Right cardiac atrium (tissue), 5 donors: ENCODE results near the gene CYP1A1. TPM values are rescaled to one million over a fixed set of nuclear protein-coding genes. Genes with fewer than 3 reads are reported as not detected.

Experiments
- ATAC-seq, 2 donors: fragments of 200-7000 bp; cut with Tn5 transposase; one replicate each; pipeline versions ENCODE4 v1.8.0 to v1.9.1; 2020; ENCODE audit warnings: moderate library complexity in 2 of 2, mild to moderate bottlenecking in 1 of 2
- DNase-seq, 3 donors: peaks; one replicate each; pipeline ENCODE4 v3.0.0-alpha.2; 2020
- H3K27ac ChIP-seq: one replicate; pipeline ENCODE4 v1.5.1; 2013; ENCODE audit warnings: mild to moderate bottlenecking, low read length, control low read depth, moderate library complexity
- H3K27me3 ChIP-seq: one replicate; pipeline ENCODE4 v1.6.1; 2013; ENCODE audit not compliant: control insufficient read depth, insufficient read depth
- H3K4me1 ChIP-seq: one replicate; pipeline ENCODE4 v1.6.1; 2013; ENCODE audit warnings: low read length; ENCODE audit not compliant: control insufficient read depth, insufficient read depth
- H3K4me3 ChIP-seq: one replicate; pipeline ENCODE4 v1.5.1; 2013; ENCODE audit warnings: low read length, control low read depth
- H3K9me3 ChIP-seq: one replicate; pipeline ENCODE4 v1.6.1; 2013; ENCODE audit warnings: low read length; ENCODE audit not compliant: control insufficient read depth
- WGBS: extraction: QIAGEN DNeasy Blood & Tissue Kit; methylation state at CpG from one replicate; pipeline ENCODE4 v1.1.7; 2013; 5-methylcytosine and 5-hydroxymethylcytosine counted together
- intact Hi-C, 4 donors: fragments of 100-400 bp; cut with DNase I; formaldehyde crosslinking; loops; one replicate each; pipeline versions ENCODE4 v1.11.0 to v1.14.0; 2022 to 2023
- polyA plus RNA-seq: library from polyadenylated mRNA; stranded (reverse); fragments of 200-250 nt; gene quantifications from one replicate; pipeline ENCODE4 v1.2.3, GENCODE V29; 2013
- total RNA-seq, 4 donors: library from RNA; stranded (reverse); fragmentation: NEBNext Ultra II Directional; extraction: Animal tissue kit (Norgen Biotek cat#: 25700); gene quantifications; one replicate each; pipeline ENCODE4 v1.2.1, GENCODE V29; 2021
- donor health status: healthy with polysubstance abuse.
- donor health status: DM: no; HTN: yes; CAD: no.
- donor health status: DM: no; HTN: no; CAD: no.
- donor health status: DM: no; HTN: yes; CAD: no; lungs with severe emphysema.
- donor health status: DM: yes; HTN: yes; CAD: no.

The CYP1A1 gene
- total and polyA plus RNA-seq, 5 donors = 0.12 to 1.1 (median 0.59) TPM; not detected in 2

GRCh38 chr15:74763416-74763815 lies 38.1 kb upstream of the CYP1A1 start:
- Histone ChIP-seq H3K9me3 (no peaks in the 10 kb centered on the region), H3K27ac (no peak overlapping the region), H3K27me3 (no peaks in the 10 kb centered on the region), H3K4me1 (no peaks in the 10 kb centered on the region), H3K4me3 (no peak overlapping the region)
- intact Hi-C loops = loop anchor here in 2 of 4 donors (10.0 kb wide), 1 partner anchor 389 kb away; no protein-coding TSS in a partner anchor
- ATAC-seq = no peak
- WGBS = 91% methylated on average over 15 of the region's 15 CpGs
- no peak for DNase-seq

GRCh38 chr15:74762791-74763150 lies 37.4 kb upstream of the CYP1A1 start:
- intact Hi-C loops = loop anchor here in 2 of 4 donors (10.0 kb wide), 1 partner anchor 388 kb away; no protein-coding TSS in a partner anchor
- Histone ChIP-seq H3K9me3 (no peaks in the 10 kb centered on the region), H3K4me1 (no peaks in the 10 kb centered on the region), H3K27ac (no peak overlapping the region), H3K27me3 (no peaks in the 10 kb centered on the region), H3K4me3 (no peak overlapping the region)
- DNase-seq = peak in 1 of 3 donors; percentile 59
- ATAC-seq = peak; percentile 15 to 22
- WGBS = 14% methylated on average over 6 of the region's 6 CpGs

GRCh38 chr15:74758736-74759135 lies 33.4 kb upstream of the CYP1A1 start:
- H3K4me1 ChIP-seq = no peaks in the 10 kb centered on the region
- DNase-seq = no peak

GRCh38 chr15:74754593-74755215 lies 29.4 kb upstream of the CYP1A1 start:
- DNase-seq (no peak), ATAC-seq (no peak)
- H3K27me3 ChIP-seq = no peaks in the 10 kb centered on the region
- no peak overlapping the region for H3K27ac ChIP-seq
- 83% methylated on average over 20 of the region's 20 CpGs for WGBS
- H3K4me1 ChIP-seq = no peaks in the 10 kb centered on the region
- intact Hi-C loops = no loop called here
- no peak overlapping the region for H3K4me3 ChIP-seq
- H3K9me3 ChIP-seq = no peaks in the 10 kb centered on the region

More at GRCh38 chr15:74758736-74759135, 33.4 kb upstream of the CYP1A1 start:
- 93% methylated on average over 8 of the region's 8 CpGs for whole genome bisulfite sequencing
- ATAC-seq = no peak
- Histone ChIP-seq H3K4me3 (no peak overlapping the region), H3K9me3 (no peaks in the 10 kb centered on the region), H3K27ac (no peak overlapping the region), H3K27me3 (no peaks in the 10 kb centered on the region)
- intact Hi-C loops = no loop called here

GRCh38 chr15:74752531-74752930 lies 27.2 kb upstream of the CYP1A1 start:
- no peaks in the 10 kb centered on the region for H3K9me3 ChIP-seq
- no peak overlapping the region for H3K27ac ChIP-seq
- no peak for ATAC-seq
- no peaks in the 10 kb centered on the region for H3K27me3 ChIP-seq
- H3K4me3 ChIP-seq = no peak overlapping the region
- 43% methylated on average over 5 of the region's 5 CpGs for whole genome bisulfite sequencing
- intact Hi-C loops = no loop called here
- H3K4me1 ChIP-seq = no peaks in the 10 kb centered on the region
- no peak for DNase-seq

GRCh38 chr15:74752011-74752410 lies 26.7 kb upstream of the CYP1A1 start:
- ATAC-seq = no peak
- DNase-seq = no peak
- H3K27me3 ChIP-seq = no peaks in the 10 kb centered on the region
- no peak overlapping the region for H3K27ac ChIP-seq
- H3K4me3 ChIP-seq = no peak overlapping the region
- 69% methylated on average over 8 of the region's 8 CpGs for whole genome bisulfite sequencing
- intact Hi-C loops = no loop called here
- no peaks in the 10 kb centered on the region for H3K4me1 ChIP-seq
- H3K9me3 ChIP-seq = no peaks in the 10 kb centered on the region

GRCh38 chr15:74750751-74751150 lies 25.4 kb upstream of the CYP1A1 start:
- no peak overlapping the region for H3K27ac ChIP-seq
- no peaks in the 10 kb centered on the region for H3K9me3 ChIP-seq
- intact Hi-C loops = no loop called here
- WGBS = 48% methylated on average over 2 of the region's 2 CpGs
- H3K27me3 ChIP-seq = no peaks in the 10 kb centered on the region
- no peak for ATAC-seq
- H3K4me3 ChIP-seq = no peak overlapping the region
- no peak for DNase-seq
- no peaks in the 10 kb centered on the region for H3K4me1 ChIP-seq

GRCh38 chr15:74749832-74750231 lies 24.5 kb upstream of the CYP1A1 start:
- Histone ChIP-seq H3K4me1 (no peaks in the 10 kb centered on the region), H3K27ac (no peak overlapping the region), H3K4me3 (no peak overlapping the region), H3K27me3 (no peaks in the 10 kb centered on the region), H3K9me3 (no peaks in the 10 kb centered on the region)
- peak in 1 of 2 donors; percentile 29 for ATAC-seq
- DNase-seq = no peak
- intact Hi-C loops = no loop called here
- 87% methylated on average over 20 of the region's 20 CpGs for WGBS

GRCh38 chr15:74748322-74748946 lies 23.1 kb upstream of the CYP1A1 start, which contains the start of gene CYP1A2:
Gene CYP1A2, plus strand, starts transcription at chr15:74748845. Its CDS starts 894 bp downstream, at chr15:74749739.
- Histone ChIP-seq H3K27me3 (no peaks in the 10 kb centered on the region), H3K27ac (no peak within 1 kb of the TSS), H3K4me3 (no peak within 1 kb of the TSS), H3K9me3 (no peaks in the 10 kb centered on the region), H3K4me1 (no peaks in the 10 kb centered on the region)
- DNase-seq (no peak), ATAC-seq (no peak)
- intact Hi-C loops = no loop called here
- 80% methylated on average over 3 of the region's 3 CpGs for WGBS

- Histone ChIP-seq H3K4me3 (no peak overlapping the region), H3K27ac (no peak overlapping the region), H3K4me1 (no peaks in the 10 kb centered on the region), H3K9me3 (no peaks in the 10 kb centered on the region), H3K27me3 (no peaks in the 10 kb centered on the region)
- WGBS = 53% methylated on average over 4 of the region's 4 CpGs
- intact Hi-C loops = no loop called here
- no peak for DNase-seq
- ATAC-seq = no peak
Measured at GRCh38 chr15:74746389-74746788, 21.1 kb upstream of the CYP1A1 start.

GRCh38 chr15:74742422-74742821 lies 17.1 kb upstream of the CYP1A1 start:
- 76% methylated on average over 5 of the region's 5 CpGs for WGBS
- intact Hi-C loops = no loop called here
- ATAC-seq (no peak), DNase-seq (no peak)
- H3K4me1 ChIP-seq = no peaks in the 10 kb centered on the region
- H3K27me3 ChIP-seq = no peaks in the 10 kb centered on the region
- H3K4me3 ChIP-seq = no peak overlapping the region
- H3K9me3 ChIP-seq = no peaks in the 10 kb centered on the region
- H3K27ac ChIP-seq = no peak overlapping the region
